GM10248 (cell line): ENCODE results near the gene DLAT.
"Not testable (repeated sequence)": the region's sequence is repeated elsewhere in the genome, so short reads cannot be mapped to it uniquely, and the experiment has no call there.

ENCODE experiments used
- CTCF ChIA-PET: fragments of 300-600 bp; sonication (Branson Sonifier 250); formaldehyde crosslinking; extraction: SDS; loops from one replicate; lab custom pipeline; 2021; ENCODE audit warnings: antibody characterized with exemption; lab: Yijun Ruan, JAX
- POLR2A ChIA-PET: fragments of 350-650 bp; sonication (Branson Sonifier 250); formaldehyde crosslinking; extraction: SDS; loops from one replicate; lab custom pipeline; 2020; ENCODE audit warnings: antibody characterized with exemption; lab: Yijun Ruan, JAX
- DNase-seq: peaks from one replicate; pipeline ENCODE4 v3.0.0; 2012; ENCODE audit errors: extremely low spot score
- CTCF ChIP-seq: IDR thresholded peaks from 2 replicates; pipeline ENCODE4 v1.5.1; 2012; ENCODE audit warnings: mild to moderate bottlenecking, low read depth; ENCODE audit errors: extremely low read depth, missing control alignments, control extremely low read depth

Gene DLAT

GRCh38 chr11:111990381-111990780, 34.8 kb upstream of the DLAT start:
- no peak for TF ChIP-seq CTCF
- CTCF ChIA-PET: interaction anchor here (1.0 to 1.2 kb wide), 2 partner anchors 8 to 59 kb away, joined by 3 to 4 read pairs; no protein-coding TSS in a partner anchor
- no peak for DNase-seq
- POLR2A ChIA-PET: no interaction called here

DNA sequence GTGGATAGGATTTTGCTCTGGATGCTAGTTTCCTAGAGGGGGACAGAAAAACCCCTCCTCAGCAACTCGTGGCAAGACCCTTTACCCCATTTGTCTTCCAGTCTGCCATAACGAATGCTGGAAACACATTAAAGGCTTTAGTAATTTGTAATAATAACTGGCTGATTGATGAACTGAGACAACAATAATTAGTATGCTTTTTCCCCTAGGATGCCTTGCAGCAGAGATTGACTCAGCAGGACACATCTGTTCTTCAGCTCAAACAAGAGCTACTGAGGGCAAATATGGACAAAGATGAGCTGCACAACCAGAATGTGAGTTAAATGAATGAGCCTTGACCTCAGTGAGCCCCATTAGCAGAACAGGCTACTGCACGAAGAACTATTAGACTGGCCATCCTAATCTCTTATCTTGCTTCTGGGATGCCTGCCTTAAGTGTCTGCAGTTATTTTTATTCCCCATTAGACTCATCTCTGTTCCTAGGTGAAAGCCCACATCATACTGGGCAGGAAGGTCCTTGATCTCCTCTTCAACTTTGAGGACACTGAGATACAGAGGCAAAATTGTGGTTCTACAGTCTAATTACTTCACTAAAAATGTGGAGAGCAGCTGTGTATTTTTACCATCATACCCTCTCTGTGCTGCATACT, 32.9 kb upstream of the DLAT start:
- POLR2A ChIA-PET: no interaction called here
- no peak for DNase-seq
- TF ChIP-seq CTCF: no peak
- CTCF ChIA-PET: interaction anchor here (1.1 to 3.0 kb wide), 5 partner anchors 10 to 61 kb away, joined by 3 to 14 read pairs (median 6); no protein-coding TSS in a partner anchor

DNA sequence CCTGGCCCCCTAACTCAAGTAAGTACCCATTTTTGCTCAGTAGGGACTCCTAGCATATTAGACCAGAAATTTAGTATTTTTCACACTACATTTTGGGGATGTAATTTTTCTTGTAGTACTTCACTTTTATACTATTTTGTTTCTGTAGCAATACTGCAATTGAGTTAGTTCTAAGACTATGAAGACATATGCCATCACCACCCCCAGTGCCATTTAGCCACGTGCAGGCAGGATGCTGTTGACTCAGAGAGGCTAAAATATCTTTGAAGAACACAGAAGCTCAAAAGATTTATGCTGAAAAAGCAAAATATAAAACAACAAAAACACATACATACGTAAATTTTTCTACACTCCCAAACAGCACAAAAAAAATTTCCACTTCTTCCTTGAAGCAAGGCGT, 29.1 kb upstream of the DLAT start:
- TF ChIP-seq CTCF: no peak
- ChIA-PET CTCF (interaction anchor here (2.1 to 2.3 kb wide), 2 partner anchors 16 to 65 kb away, joined by 4 to 8 read pairs; no protein-coding TSS in a partner anchor), POLR2A (no interaction called here)
- DNase-seq: no peak

DNA sequence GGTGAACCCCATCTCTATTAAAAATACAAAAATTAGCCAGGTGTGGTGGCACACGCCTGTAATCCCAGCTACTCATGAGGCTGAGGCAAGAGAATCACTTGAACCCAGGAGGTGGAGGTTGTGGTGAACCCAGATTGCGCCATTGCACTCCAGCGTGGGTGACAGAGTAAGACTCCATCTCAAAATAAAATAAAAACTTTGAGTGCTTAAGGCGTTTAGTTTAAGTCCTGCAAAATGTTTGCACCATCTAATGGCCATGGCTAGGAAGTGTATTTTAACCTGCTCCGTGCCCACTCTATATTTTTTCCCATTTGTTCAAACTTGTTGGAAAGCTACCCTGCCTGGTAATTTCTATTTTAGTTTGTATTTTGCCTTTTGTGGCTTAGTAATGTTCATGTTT, 28.5 kb upstream of the DLAT start:
- POLR2A ChIA-PET, DNase-seq: not testable (repeated sequence)
- CTCF ChIA-PET: interaction anchor here (1.1 to 2.3 kb wide), 4 partner anchors 12 to 65 kb away, joined by 4 to 8 read pairs (median 4); no protein-coding TSS in a partner anchor

- POLR2A ChIA-PET: no interaction called here
- no peak for TF ChIP-seq CTCF
- no peak for DNase-seq
- CTCF ChIA-PET: no interaction called here
These were observed 26.1 kb upstream of the DLAT start for GRCh38 chr11:111999111-111999510.

GRCh38 chr11:112000703-112001102, 24.5 kb upstream of the DLAT start:
- no peak for TF ChIP-seq CTCF
- ChIA-PET POLR2A (no interaction called here), CTCF (no interaction called here)
- no peak for DNase-seq
